Fibroblast of villous mesenchyme (primary cell): ENCODE measurements around the gene BAZ1A. TPM values are rescaled to one million over a fixed set of nuclear protein-coding genes. Genes with fewer than 3 reads are reported as not detected.

ENCODE experiments used
- DNase-seq: peaks from one replicate; pipeline ENCODE4 v3.0.0-alpha.2; 2010; ENCODE audit warnings: low read depth
- H3K4me3 ChIP-seq: 2 replicates; pipeline ENCODE4 v1.5.1; 2011; ENCODE audit warnings: low read depth, mild to moderate bottlenecking, low read length
- total RNA-seq: library from RNA; depleted of rRNA; stranded (reverse); fragments of >200 nt; gene quantifications from 2 replicates; pipeline ENCODE4 v1.2.3, GENCODE V29; 2012
- TF ChIP-seq, protein P1 (sequence below): IDR thresholded peaks from 2 replicates; pipeline ENCODE4 v1.5.1; 2012; ENCODE audit warnings: low read depth, mild to moderate bottlenecking, low read length; ENCODE audit not compliant: insufficient read depth

Gene BAZ1A
- total RNA-seq, 1 donor, result 49.2 TPM

DNA sequence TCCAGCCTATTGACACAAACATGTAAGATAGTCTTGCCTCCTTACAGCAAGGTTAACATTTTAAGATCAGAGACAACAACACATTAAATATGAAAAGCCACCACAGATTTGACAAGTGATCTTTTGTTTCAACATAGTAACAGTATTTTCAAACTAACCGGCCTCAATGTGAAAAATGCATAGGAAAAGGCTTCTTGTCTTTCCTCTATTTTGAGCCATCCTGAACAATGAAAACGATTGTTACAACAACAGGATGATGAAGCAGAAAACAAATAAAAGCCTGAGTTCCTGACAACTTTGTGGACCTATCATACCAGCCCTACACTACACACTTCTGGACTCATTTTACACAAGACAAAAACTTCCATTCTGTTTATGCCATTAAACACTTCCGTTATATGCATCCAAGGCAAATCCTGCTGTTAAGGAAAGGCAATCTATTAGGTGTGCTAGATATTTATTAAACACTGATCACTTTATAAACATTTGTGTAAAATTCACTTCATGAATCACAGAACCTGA lies 37.3 kb downstream of the BAZ1A start:
- no peak overlapping the region for H3K4me3 ChIP-seq
- TF ChIP-seq, protein P1, sequence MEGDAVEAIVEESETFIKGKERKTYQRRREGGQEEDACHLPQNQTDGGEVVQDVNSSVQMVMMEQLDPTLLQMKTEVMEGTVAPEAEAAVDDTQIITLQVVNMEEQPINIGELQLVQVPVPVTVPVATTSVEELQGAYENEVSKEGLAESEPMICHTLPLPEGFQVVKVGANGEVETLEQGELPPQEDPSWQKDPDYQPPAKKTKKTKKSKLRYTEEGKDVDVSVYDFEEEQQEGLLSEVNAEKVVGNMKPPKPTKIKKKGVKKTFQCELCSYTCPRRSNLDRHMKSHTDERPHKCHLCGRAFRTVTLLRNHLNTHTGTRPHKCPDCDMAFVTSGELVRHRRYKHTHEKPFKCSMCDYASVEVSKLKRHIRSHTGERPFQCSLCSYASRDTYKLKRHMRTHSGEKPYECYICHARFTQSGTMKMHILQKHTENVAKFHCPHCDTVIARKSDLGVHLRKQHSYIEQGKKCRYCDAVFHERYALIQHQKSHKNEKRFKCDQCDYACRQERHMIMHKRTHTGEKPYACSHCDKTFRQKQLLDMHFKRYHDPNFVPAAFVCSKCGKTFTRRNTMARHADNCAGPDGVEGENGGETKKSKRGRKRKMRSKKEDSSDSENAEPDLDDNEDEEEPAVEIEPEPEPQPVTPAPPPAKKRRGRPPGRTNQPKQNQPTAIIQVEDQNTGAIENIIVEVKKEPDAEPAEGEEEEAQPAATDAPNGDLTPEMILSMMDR, result no peak
- no peak for DNase-seq

DNA sequence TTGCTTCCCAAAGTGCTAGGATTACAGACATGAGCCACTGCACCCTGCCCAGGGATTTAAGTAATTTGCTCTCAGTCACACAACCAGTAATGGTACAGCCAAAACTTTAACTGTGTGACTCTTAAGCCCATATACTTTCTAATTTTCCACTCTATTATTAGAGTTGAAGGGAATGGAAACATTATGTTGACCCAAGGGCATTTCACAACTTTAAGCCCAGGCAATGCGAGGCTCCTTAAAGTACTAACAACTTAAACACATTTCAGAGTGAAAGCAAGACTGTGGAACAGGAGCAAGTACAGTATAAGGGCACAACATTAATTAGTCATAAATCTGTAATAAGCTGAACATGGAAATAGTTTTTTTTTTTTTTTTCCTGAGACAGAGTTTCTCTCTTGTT lies 39.8 kb downstream of the BAZ1A start:
- TF ChIP-seq, protein P1, result no peak
- no peak for DNase-seq

DNA sequence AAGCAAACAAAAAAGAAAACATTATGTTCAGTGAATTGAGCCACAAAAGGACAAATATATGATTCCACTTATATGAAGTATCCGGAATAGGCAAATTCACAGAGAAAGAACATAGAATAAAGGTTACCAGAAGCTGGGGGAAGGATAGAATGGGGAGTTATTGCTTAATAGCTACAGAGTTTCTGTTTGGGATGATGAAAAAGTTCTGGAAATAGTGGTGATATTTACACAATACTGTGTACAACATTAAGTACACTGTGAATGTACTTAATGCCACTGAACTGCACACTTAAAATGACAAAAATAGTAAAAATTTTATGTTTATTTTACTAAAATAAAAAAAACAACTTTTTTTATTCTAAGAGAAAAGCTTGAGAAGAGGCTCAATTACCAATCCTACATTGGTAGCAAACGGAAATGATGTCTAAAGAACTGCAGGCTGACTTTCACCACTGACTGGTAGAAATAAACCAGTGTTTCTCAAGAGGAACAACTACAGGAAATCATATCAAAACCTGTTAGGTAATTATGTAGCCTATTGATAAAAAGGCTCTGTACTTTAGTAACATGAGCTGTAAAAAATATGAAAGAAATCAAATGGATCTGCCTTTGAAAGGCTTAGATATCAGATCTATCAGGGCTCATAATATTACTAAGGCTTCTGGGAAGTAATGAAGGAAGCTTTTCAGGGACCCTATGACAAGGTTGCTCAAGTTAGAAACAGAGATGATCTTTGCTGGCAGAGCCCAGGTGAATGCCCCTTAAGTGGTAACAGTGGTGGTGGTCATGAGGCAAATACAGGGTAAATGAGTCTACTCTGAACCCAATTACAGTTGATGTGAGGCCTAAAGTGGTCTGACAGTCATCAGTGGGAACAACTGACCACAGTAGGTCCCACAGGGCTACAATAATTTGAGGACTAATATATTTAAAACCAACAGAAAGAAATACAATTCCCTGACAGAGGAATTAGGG lies 41.3 kb downstream of the BAZ1A start:
- peak; percentile 24 for DNase-seq
- no peak overlapping the region for H3K4me3 ChIP-seq
- TF ChIP-seq, protein P1, result no peak

More for the DNA sequence above, 39.8 kb downstream of the BAZ1A start:
- no peak overlapping the region for H3K4me3 ChIP-seq

DNA sequence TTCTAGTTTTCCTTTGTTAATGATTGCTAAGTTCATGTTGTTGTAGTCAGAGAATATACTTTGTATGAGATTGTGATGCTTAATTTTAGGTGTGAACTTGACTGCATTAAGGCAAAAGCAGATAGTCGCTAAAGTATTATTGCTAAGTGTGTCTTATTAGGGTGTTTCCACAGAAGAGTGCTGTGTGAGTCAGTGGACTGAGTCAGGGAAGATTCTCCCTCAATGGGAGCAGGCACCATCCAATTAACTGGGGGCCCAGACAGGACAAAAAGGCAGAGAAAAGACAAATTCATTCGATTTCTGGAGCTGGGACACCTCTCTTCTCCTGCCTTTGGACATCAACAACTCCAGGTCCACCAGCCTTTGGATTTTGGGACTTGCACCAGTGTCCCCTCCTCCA lies 48.5 kb downstream of the BAZ1A start:
- TF ChIP-seq, protein P1, result no peak

DNA sequence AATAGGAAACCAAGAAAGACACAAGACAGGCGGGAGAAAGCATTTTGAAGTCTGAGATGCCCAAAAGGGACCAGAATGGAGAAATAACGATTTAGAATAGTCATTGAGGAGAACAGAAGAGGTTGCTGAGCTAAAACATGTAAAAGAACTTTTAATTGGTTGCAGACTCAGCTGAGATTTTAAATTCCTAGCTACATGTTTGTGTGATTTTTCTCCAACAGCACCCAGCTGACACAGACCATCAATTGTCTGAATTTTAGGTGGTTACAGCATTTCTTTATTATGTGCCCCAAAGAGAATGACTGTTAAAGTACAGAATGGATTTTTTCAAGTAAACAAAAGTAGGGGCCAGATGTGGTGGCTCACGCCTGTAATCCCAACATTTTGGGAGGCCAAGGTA lies 50.3 kb downstream of the BAZ1A start:
- H3K4me3 ChIP-seq, result no peak overlapping the region
- DNase-seq, result no peak
- TF ChIP-seq, protein P1, result no peak

More for the DNA sequence above, 48.5 kb downstream of the BAZ1A start:
- H3K4me3 ChIP-seq, result no peak overlapping the region
- peak; percentile 32 for DNase-seq

DNA sequence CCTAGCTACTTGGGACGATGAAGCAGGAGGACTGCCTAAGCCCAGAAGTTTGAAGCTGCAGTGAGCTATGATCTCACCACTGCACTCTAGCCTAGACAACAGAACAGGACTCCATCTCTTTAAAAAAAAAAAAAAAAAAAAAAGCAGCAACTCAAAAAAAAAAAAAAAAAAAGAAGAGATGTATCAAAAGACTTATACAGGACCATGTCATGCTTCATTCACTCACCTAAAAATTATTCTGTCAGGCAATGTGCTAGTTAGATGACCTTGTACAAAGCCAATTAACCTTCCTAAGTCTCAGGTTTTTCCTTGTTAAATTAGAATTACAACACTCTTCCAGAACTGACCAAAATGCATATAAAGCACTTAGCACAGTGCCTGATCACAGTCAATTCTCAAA lies 50.9 kb downstream of the BAZ1A start:
- TF ChIP-seq, protein P1, result no peak

DNA sequence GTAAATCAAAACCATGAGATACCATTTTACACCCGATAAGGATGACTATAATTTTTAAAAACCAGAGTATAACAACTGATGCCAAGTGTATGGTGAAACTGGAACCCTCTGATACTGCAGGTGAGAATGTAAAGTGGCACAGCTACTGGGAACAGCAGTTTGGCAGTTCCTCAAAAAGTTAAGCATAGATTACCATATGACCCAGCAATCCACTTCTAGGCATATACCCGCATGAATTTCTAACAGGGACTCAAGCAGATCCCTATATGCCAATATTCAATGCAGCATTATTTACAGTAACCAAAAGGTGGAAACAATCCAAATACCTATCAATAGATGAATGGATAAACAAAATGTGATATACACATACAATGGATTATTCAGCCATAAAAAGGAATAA lies 57.4 kb downstream of the BAZ1A start:
- no peak for DNase-seq
- H3K4me3 ChIP-seq, result no peak overlapping the region
- TF ChIP-seq, protein P1, result no peak

More for the DNA sequence above, 50.9 kb downstream of the BAZ1A start:
- H3K4me3 ChIP-seq, result no peak overlapping the region
- DNase-seq, result no peak
